ENCODE measurements around the gene REC114.

DNA sequence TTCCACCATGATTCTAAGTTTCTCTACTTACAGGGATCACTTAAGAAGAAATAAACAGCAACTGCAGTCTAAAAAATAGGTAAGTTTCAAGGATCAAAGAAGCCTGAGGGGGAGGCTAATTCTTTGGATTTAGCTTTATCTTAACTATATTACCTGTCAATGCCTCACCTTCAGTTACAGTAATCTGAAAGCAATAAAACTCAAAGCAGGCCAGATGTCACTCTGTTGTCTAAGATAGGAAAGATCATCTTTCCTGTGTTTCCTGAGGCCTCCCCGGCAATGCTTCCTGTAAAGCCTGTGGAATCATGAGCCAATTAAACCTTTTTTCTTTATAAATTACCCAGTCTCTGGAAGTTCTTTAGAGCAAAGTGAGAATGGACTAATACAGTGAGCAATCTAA is 130.1 kb downstream of the REC114 start:
- no peak for TF ChIP-seq CTCF (conservative IDR thresholded peaks at IDR 0.05 in 1 of 2, IDR thresholded peaks at IDR 0.05 in 1 of 2; ENCODE audit: extremely low read depth in 1 of 2, insufficient read depth in 1 of 2, low read depth in 1 of 2, low read length in 2 of 2)
- no peak for TF ChIP-seq EZH2 (IDR thresholded peaks at IDR 0.05; ENCODE audit: borderline replicate concordance, low read length)
